ENCODE measurements around the gene HMCN2.

The HMCN2 gene

GRCh38 chr9:130471411-130472183 is 206.0 kb downstream of the HMCN2 start:
- no peak for DNase-seq (ENCODE audit: low read depth)

GRCh38 chr9:130472184-130472705 is 206.7 kb downstream of the HMCN2 start:
- no peak for DNase-seq (ENCODE audit: low read depth)

GRCh38 chr9:130473009-130473408 is 207.4 kb downstream of the HMCN2 start:
- DNase-seq (ENCODE audit: low read depth): no peak

- DNase-seq (ENCODE audit: low read depth): no peak
Observed at GRCh38 chr9:130473566-130473965, 208.0 kb downstream of the HMCN2 start.

- no peak for DNase-seq (ENCODE audit: low read depth)
Observed at GRCh38 chr9:130474106-130474505, 208.5 kb downstream of the HMCN2 start.

GRCh38 chr9:130476151-130476730 is 210.7 kb downstream of the HMCN2 start:
- DNase-seq (ENCODE audit: low read depth): no peak

- DNase-seq (ENCODE audit: low read depth): no peak
Observed at GRCh38 chr9:130477564-130477963, 212.0 kb downstream of the HMCN2 start.

- no peak for DNase-seq (ENCODE audit: low read depth)
Observed at GRCh38 chr9:130478152-130478551, 212.6 kb downstream of the HMCN2 start.

- DNase-seq (ENCODE audit: low read depth): no peak
Observed at GRCh38 chr9:130478736-130479575, 213.4 kb downstream of the HMCN2 start.

- no peak for DNase-seq (ENCODE audit: low read depth)
Observed at GRCh38 chr9:130479587-130479986, 214.0 kb downstream of the HMCN2 start.

- no peak for DNase-seq (ENCODE audit: low read depth)
Observed at GRCh38 chr9:130480673-130481072, 215.1 kb downstream of the HMCN2 start.

- no peak for DNase-seq (ENCODE audit: low read depth)
Observed at GRCh38 chr9:130482463-130482862, 216.9 kb downstream of the HMCN2 start.

- DNase-seq (ENCODE audit: low read depth): no peak
Observed at GRCh38 chr9:130483371-130483971, 217.9 kb downstream of the HMCN2 start.

Data from stimulated activated CD8-positive, alpha-beta memory T cell treated with anti-CD3 and anti-CD28 coated beads, Interleukin-4, amount 100 ng/mL, for 24 hours (primary cell).